Tibial artery (tissue), 4 donors: Measurements from ENCODE around the gene STIL.

Source experiments
- DNase-seq, 2 donors: peaks; one replicate each; pipeline ENCODE4 v3.0.0-alpha.2; 2019
- H3K27ac ChIP-seq, 2 donors: fragments of 200-600 bp; sonication (generic) in 1 of 2; 1 replicate in 1 of 2; 2 replicates in 1 of 2; pipeline ENCODE4 v1.5.1; 2018 to 2019; ENCODE audit warnings: mild to moderate bottlenecking in 1 of 2
- H3K27me3 ChIP-seq, 2 donors: fragments of 200-600 bp; sonication (generic) in 1 of 2; one replicate each; pipeline versions ENCODE4 v1.5.1 to v1.6.0; 2016 to 2019
- H3K36me3 ChIP-seq, 3 donors: fragments of 200-600 bp; sonication (generic) in 2 of 3; one replicate each; pipeline ENCODE4 v1.5.1; 2016 to 2019; ENCODE audit warnings: mild to moderate bottlenecking in 2 of 3
- H3K4me1 ChIP-seq, 4 donors: fragments of 200-600 bp; sonication (generic) in 2 of 4; 1 replicate in 3 of 4; 2 replicates in 1 of 4; pipeline ENCODE4 v1.5.1; 2016 to 2019
- H3K4me3 ChIP-seq, 2 donors: fragments of 200-600 bp; sonication (generic) in 1 of 2; 1 replicate in 1 of 2; 2 replicates in 1 of 2; pipeline ENCODE4 v1.5.1; 2018 to 2019; ENCODE audit warnings: mild to moderate bottlenecking in 2 of 2
- H3K9me3 ChIP-seq, 3 donors: fragments of 200-600 bp; sonication (generic) in 1 of 3; one replicate each; pipeline ENCODE4 v1.5.1; 2016 to 2019
- intact Hi-C: fragments of 100-400 bp; cut with DNase I; formaldehyde crosslinking; loops from one replicate; pipeline ENCODE4 v1.15.0; 2023; ENCODE audit warnings: low total_unique reads
- TF ChIP-seq, protein P1 (sequence below), 2 experiments: fragments of 200-600 bp in 1 of 2; fragments of 450-650 bp in 1 of 2; IDR thresholded peaks; one replicate each; pipeline ENCODE4 v1.5.1; 2017 to 2019; ENCODE audit warnings: antibody characterized with exemption in 2 of 2, mild to moderate bottlenecking in 1 of 2, moderate library complexity in 1 of 2

STIL gene

DNA sequence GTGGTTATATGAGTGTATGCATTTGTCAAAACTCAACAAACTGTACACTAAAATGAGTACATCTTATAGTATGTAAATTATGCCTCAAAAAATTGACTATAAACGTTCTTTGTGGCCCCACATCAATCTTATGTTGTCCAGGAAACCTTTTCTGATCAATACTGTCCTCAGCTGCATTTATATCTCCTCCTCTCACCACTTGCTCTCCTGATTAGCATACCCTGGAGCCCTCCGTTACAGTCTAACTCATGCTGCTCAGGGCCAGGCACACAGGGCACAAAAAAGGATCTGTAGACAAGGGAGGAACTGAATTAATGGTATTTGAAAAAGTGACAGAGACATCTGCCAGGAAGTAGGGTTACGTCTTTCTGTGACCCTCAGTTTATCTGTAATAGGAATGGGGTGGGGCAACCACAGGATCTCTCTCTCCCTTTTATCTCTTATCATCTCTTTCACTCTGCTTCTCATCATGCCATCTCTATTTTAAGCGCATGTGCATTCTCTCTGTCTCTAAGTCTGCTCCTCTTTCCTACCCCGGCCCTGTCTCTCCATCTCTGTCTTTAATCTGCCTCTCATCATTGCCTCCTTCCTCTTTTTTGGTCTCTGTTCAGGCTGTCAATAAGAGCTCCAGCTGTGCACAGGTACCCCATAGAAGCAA, 74.9 kb downstream of the STIL start:
- TF ChIP-seq, protein P1, sequence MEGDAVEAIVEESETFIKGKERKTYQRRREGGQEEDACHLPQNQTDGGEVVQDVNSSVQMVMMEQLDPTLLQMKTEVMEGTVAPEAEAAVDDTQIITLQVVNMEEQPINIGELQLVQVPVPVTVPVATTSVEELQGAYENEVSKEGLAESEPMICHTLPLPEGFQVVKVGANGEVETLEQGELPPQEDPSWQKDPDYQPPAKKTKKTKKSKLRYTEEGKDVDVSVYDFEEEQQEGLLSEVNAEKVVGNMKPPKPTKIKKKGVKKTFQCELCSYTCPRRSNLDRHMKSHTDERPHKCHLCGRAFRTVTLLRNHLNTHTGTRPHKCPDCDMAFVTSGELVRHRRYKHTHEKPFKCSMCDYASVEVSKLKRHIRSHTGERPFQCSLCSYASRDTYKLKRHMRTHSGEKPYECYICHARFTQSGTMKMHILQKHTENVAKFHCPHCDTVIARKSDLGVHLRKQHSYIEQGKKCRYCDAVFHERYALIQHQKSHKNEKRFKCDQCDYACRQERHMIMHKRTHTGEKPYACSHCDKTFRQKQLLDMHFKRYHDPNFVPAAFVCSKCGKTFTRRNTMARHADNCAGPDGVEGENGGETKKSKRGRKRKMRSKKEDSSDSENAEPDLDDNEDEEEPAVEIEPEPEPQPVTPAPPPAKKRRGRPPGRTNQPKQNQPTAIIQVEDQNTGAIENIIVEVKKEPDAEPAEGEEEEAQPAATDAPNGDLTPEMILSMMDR (IDR thresholded peaks at IDR 0.05) = no peak
- peaks cover 0 to 29% of the 10 kb centered on the region in 2 donors for H3K27me3 ChIP-seq
- DNase-seq = no peak

DNA sequence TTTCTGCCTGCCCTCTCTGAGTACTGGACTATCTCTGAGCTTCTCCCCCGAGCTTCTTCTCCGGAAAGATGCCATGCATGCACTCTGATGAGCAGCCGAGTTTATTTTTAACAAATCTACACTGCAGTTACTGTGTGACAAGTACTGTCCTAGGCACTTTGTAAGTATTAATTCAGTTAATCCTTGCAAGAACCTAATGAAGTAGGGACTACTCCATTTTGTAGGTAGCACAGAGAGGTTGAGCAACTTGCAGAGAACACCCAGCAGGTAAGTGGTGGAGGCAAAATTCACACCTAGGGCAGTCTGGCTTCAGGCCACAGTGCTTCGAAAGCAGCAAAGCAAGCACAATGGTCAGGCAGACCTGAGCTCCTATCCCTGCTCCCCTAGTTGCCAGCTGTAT, 78.1 kb downstream of the STIL start:
- no peak overlapping the region for H3K27ac ChIP-seq
- peaks cover 0 to 16% (median 15%) of the 10 kb centered on the region in 4 donors for H3K4me1 ChIP-seq
- no peaks in the 10 kb centered on the region for H3K9me3 ChIP-seq
- DNase-seq = no peak
- intact Hi-C loops = no loop called here
- H3K27me3 ChIP-seq = peaks cover 11 to 53% of the 10 kb centered on the region in 2 donors
- no peak overlapping the region for H3K4me3 ChIP-seq
- no peaks in the 10 kb centered on the region for H3K36me3 ChIP-seq
- TF ChIP-seq, protein P1 (IDR thresholded peaks at IDR 0.05) = no peak

More for the DNA sequence above, 74.9 kb downstream of the STIL start:
- Histone ChIP-seq H3K4me3 (no peak overlapping the region), H3K27ac (no peak overlapping the region), H3K36me3 (no peaks in the 10 kb centered on the region), H3K9me3 (no peaks in the 10 kb centered on the region), H3K4me1 (no peaks in the 10 kb centered on the region)
- intact Hi-C loops = no loop called here

DNA sequence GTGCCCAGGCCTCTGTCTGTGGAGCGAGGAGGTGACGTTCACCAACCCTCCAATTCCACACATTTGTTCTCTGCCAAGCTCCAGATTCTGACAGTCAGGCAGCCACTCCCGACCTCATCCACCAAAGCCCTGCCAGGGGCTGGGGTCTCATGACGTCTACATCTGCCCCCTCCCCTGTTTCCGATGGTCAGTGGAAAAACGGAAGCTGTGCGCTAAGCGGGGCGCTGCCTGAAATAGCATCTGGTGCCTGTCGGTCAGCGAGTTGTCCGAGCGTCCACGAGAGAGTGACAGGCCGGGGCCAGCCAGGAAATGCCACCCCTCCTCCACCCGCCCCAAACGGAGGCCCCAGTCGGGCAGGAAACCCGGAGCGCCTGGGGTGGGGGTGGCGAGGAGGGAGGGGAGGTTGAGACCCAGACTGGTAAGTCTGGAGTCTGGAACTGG, 78.7 kb downstream of the STIL start:
- TF ChIP-seq, protein P1 (IDR thresholded peaks at IDR 0.05) = no peak
- Histone ChIP-seq H3K27me3 (peaks cover 11 to 58% of the 10 kb centered on the region in 2 donors), H3K27ac (no peak overlapping the region), H3K9me3 (no peaks in the 10 kb centered on the region), H3K4me3 (no peak overlapping the region), H3K4me1 (peaks cover 0 to 22% (median 20%) of the 10 kb centered on the region in 4 donors), H3K36me3 (no peaks in the 10 kb centered on the region)
- no peak for DNase-seq
- intact Hi-C loops = no loop called here

DNA sequence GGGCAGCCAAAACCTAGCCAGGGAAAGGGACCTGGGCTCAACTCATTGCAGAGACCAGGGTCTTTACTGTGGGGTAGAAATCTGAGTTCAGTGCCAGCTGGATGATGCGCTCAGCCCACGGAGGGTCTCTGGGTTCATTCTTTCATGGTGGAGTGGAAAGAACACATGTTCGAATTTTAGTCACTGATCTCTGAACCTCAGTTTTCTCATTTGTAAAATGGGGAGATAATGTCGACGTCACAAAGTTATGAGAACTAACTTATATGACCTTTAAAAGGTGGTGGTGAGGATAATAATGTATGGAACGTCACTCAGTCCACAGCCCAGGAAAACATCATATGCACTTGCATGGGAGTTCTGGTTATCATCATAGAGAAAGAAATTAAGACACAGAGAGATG, 80.8 kb downstream of the STIL start:
- Histone ChIP-seq H3K4me3 (no peak overlapping the region), H3K9me3 (no peaks in the 10 kb centered on the region), H3K27me3 (peaks cover 11 to 69% of the 10 kb centered on the region in 2 donors), H3K4me1 (peaks cover 0 to 27% (median 20%) of the 10 kb centered on the region in 4 donors), H3K36me3 (no peaks in the 10 kb centered on the region), H3K27ac (no peak overlapping the region)
- DNase-seq = no peak
- intact Hi-C loops = no loop called here
- TF ChIP-seq, protein P1 (IDR thresholded peaks at IDR 0.05) = no peak

DNA sequence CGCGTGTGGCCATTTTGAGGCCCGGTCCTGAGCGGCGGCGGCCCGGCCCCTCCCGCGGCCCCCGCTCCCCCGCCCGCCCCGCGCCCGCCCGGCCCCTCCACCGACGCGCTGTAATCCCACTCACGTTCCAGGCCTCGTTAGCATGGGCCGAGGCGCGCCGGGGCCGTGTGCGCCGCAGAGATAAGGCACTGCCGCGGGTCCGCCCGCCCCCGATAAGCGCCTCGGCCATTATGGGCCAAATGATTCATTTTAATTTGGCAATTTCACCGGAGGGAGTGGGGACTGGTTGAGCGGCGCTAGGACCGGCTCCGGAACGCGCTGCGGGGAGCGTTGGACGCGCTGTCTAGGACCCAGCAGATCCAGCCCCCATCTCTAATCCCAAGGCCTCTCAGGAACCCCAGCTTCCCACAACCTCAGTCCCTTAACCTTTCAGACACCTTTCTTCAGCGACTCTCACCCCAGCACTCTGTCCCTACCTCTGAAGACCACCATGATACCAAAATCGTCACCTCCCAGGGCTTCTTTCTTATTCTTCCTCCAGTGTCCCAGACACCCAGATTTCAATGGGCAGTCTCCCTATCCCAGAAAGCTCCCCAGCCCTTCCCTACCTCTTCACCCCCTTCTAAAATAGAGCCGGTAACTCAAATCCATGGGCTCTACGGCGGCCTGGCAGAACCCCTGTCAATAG, 81.6 kb downstream of the STIL start, which contains the start of gene TAL1:
TAL1 (minus strand) TSS at position 39 of the 688 bp plus-strand sequence. CDS start 6,337 bp downstream, outside the sequence.
- Histone ChIP-seq H3K27me3 (peaks cover 11 to 77% of the 10 kb centered on the region in 2 donors), H3K4me1 (peaks cover 0 to 27% (median 20%) of the 10 kb centered on the region in 4 donors), H3K9me3 (no peaks in the 10 kb centered on the region), H3K36me3 (no peaks in the 10 kb centered on the region), H3K27ac (peak within 1 kb of the TSS in 1 of 2 donors; percentile 6), H3K4me3 (peak within 1 kb of the TSS; percentile 28 to 49)
- no peak for DNase-seq
- TF ChIP-seq, protein P1 (IDR thresholded peaks at IDR 0.05) = no peak
- intact Hi-C loops = no loop called here
